Ovary (tissue), 9 donors: ENCODE results near the gene SFXN1. TPM values are rescaled to one million over a fixed set of nuclear protein-coding genes. Genes with fewer than 3 reads are reported as not detected.

ENCODE experiments used
- DNase-seq, 5 donors: peaks; one replicate each; pipeline ENCODE4 v3.0.0-alpha.2; 2019 to 2020
- H3K27ac ChIP-seq, 2 donors: fragments of 200-600 bp; one replicate each; pipeline versions ENCODE4 v1.5.1 to v1.8.0; 2019 to 2022
- H3K27me3 ChIP-seq: fragments of 200-600 bp; one replicate; pipeline ENCODE4 v1.8.0; 2022
- H3K36me3 ChIP-seq: fragments of 200-600 bp; sonication (generic); one replicate; pipeline ENCODE4 v1.5.1; 2019
- H3K4me1 ChIP-seq: one replicate; pipeline ENCODE4 v1.8.1; 2013; ENCODE audit warnings: mild to moderate bottlenecking, moderate library complexity; ENCODE audit not compliant: insufficient read depth
- H3K4me3 ChIP-seq: fragments of 200-600 bp; sonication (generic); one replicate; pipeline ENCODE4 v1.5.1; 2017
- H3K9me3 ChIP-seq, 2 donors: fragments of 200-600 bp in 1 of 2; sonication (generic) in 1 of 2; one replicate each; pipeline versions ENCODE4 v1.5.1 to v1.8.1; 2013 to 2019; ENCODE audit warnings: mild to moderate bottlenecking in 1 of 2, moderate library complexity in 1 of 2
- EP300 ChIP-seq: sonication (generic); formaldehyde crosslinking; IDR thresholded peaks from one replicate; pipeline ENCODE4 v1.6.1; 2017; ENCODE audit warnings: antibody characterized with exemption
- POLR2A ChIP-seq: fragments of 450-650 bp; IDR thresholded peaks from one replicate; pipeline ENCODE4 v1.6.1; 2017; ENCODE audit warnings: antibody characterized with exemption, mild to moderate bottlenecking, moderate library complexity
- WGBS, 3 donors: extraction: QIAGEN DNeasy Blood & Tissue Kit in 1 of 3; methylation state at CpG; one replicate each; pipeline versions ENCODE4 v1.1.5 to v1.1.7; 2013 to 2017; 5-methylcytosine and 5-hydroxymethylcytosine counted together
- intact Hi-C, 4 donors: fragments of 100-400 bp; cut with DNase I; formaldehyde crosslinking; loops; one replicate each; pipeline versions ENCODE4 v1.11.0 to v1.15.1; 2022 to 2023
- polyA plus RNA-seq, 2 donors: library from polyadenylated mRNA; stranded (reverse); fragments of 200-250 nt in 1 of 2; fragments of 350-450 nt in 1 of 2; fragmentation: Illumina TruSeq in 1 of 2; extraction: RNeasy Lipid Tissue Mini Kit (QIAGEN cat#74804) in 1 of 2; gene quantifications; one replicate each; pipeline ENCODE4 v1.2.3, GENCODE V29; 2013 to 2014
- total RNA-seq, 7 donors: library from RNA; depleted of rRNA in 2 of 7; stranded (reverse); fragments of >200 nt in 2 of 7; fragmentation: NEBNext Ultra II Directional in 3 of 7; extraction: Animal tissue kit (Norgen Biotek cat#: 25700) in 3 of 7; gene quantifications; one replicate each; pipeline versions ENCODE4 v1.1.0 to v1.2.4, GENCODE V29; 2016 to 2023
- TF ChIP-seq, protein P1 (sequence below), 3 donors: fragments of 450-650 bp in 2 of 3; fragments of 200-600 bp in 1 of 3; IDR thresholded peaks; one replicate each; pipeline versions ENCODE4 v1.5.1 to v1.8.0; 2016 to 2022; ENCODE audit warnings: antibody characterized with exemption in 3 of 3, mild to moderate bottlenecking in 1 of 3
- donor health status: DM: no; HTN: no; CAD: no; lungs with moderate emphysema.
- donor health status: DM: no; HTN: no; CAD: no.
- donor health status: Bipolar disorder and iron deficiency.
- donor health status: DM: yes; HTN: yes; CAD: no.
- donor health status: DM: no; HTN: no; CAD: no.
- donor health status: DM: yes; HTN: yes; CAD: no.

SFXN1 gene
- total and polyA plus RNA-seq, 9 donors = 9.6 to 50.6 (median 31.4) TPM

GRCh38 chr5:175573493-175574269, 95.3 kb downstream of the SFXN1 start:
- Histone ChIP-seq H3K9me3 (peaks cover 0 to 3% of the 10 kb centered on the region in 2 donors), H3K27me3 (no peaks in the 10 kb centered on the region), H3K36me3 (no peaks in the 10 kb centered on the region), H3K4me3 (no peak overlapping the region), H3K27ac (no peak overlapping the region), H3K4me1 (no peaks in the 10 kb centered on the region)
- intact Hi-C loops = no loop called here
- 16 to 24% (median 23%) methylated on average over 15 of the region's 15 CpGs for WGBS, 3 donors
- no peak for DNase-seq
- TF ChIP-seq POLR2A (no peak), EP300 (no peak)
- TF ChIP-seq, protein P1, sequence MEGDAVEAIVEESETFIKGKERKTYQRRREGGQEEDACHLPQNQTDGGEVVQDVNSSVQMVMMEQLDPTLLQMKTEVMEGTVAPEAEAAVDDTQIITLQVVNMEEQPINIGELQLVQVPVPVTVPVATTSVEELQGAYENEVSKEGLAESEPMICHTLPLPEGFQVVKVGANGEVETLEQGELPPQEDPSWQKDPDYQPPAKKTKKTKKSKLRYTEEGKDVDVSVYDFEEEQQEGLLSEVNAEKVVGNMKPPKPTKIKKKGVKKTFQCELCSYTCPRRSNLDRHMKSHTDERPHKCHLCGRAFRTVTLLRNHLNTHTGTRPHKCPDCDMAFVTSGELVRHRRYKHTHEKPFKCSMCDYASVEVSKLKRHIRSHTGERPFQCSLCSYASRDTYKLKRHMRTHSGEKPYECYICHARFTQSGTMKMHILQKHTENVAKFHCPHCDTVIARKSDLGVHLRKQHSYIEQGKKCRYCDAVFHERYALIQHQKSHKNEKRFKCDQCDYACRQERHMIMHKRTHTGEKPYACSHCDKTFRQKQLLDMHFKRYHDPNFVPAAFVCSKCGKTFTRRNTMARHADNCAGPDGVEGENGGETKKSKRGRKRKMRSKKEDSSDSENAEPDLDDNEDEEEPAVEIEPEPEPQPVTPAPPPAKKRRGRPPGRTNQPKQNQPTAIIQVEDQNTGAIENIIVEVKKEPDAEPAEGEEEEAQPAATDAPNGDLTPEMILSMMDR (IDR thresholded peaks at IDR 0.05) = no peak

DNA sequence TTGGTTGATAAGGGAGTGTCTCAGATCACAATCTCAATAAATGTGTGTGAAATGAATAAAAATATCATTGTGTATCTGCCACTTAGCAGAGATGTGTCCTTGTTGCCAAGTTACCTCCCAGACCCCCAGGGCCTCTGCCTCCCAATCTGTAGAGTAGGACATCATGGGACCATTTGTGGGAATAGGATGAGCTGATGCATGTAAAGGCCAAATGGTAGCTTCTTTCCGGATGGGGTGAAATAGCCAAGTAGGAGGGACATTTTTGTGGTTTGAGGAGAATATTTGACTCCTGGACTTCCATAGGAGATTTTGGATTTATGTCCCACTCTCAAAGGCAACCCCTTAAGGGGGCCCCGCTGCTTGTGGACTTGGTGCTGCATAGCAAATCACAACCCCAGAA, 96.9 kb downstream of the SFXN1 start:
- no peak for DNase-seq
- Histone ChIP-seq H3K4me1 (no peaks in the 10 kb centered on the region), H3K36me3 (no peaks in the 10 kb centered on the region), H3K27ac (no peak overlapping the region), H3K9me3 (peaks cover 0 to 3% of the 10 kb centered on the region in 2 donors), H3K27me3 (no peaks in the 10 kb centered on the region), H3K4me3 (no peak overlapping the region)
- 78 to 85% (median 81%) methylated on average over 2 of the region's 2 CpGs for WGBS, 3 donors
- intact Hi-C loops = no loop called here
- TF ChIP-seq, protein P1 (IDR thresholded peaks at IDR 0.05) = no peak
- no peak for TF ChIP-seq POLR2A
- TF ChIP-seq EP300 = no peak

DNA sequence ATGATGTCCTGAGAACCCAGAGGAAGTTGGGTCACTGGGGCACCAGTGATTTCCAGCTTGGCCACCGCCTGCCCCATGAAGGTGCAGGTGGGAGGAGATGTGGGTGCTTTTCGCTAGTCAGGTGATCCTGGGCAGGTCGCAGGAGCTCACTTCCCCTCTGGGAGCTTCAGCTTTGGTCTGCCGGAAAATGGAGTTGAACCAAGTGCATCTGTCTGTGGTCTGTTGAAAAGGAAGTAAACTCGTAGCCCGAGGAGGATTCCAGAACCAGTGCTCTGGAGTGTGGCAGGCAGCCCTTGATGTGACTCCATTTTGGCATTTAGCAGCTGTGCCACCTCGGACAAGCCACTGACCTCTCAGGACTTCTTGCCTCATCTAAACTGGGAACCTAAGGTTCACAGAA, 97.7 kb downstream of the SFXN1 start:
- H3K27ac ChIP-seq = no peak overlapping the region
- TF ChIP-seq, protein P1 (IDR thresholded peaks at IDR 0.05) = no peak
- TF ChIP-seq EP300 = no peak
- TF ChIP-seq POLR2A = no peak
- DNase-seq = no peak
- no peaks in the 10 kb centered on the region for H3K4me1 ChIP-seq
- no peaks in the 10 kb centered on the region for H3K27me3 ChIP-seq
- peaks cover 0 to 3% of the 10 kb centered on the region in 2 donors for H3K9me3 ChIP-seq
- intact Hi-C loops = no loop called here
- WGBS, 3 donors = 80 to 84% (median 80%) methylated on average over 7 of the region's 7 CpGs
- no peak overlapping the region for H3K4me3 ChIP-seq
- no peaks in the 10 kb centered on the region for H3K36me3 ChIP-seq

DNA sequence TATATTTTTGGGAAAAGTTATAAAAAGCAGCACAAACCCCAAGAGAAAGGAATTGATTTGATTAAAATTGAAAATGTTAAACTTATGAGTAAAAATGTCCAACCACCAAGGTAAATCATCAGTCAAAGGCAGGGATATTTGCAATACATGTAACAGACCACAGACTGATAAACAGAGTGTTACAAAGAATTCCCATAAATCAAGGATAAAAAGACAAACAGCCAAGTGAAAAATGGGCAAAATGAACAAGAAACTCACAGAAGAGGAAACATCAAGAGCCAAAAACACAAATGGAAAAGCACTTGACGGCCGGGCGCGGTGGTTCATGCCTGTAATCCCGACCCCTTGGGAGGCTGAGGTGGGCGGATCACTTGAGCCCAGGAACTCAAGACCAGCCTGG, 98.2 kb downstream of the SFXN1 start:
- no peak for DNase-seq
- H3K4me1 ChIP-seq = no peaks in the 10 kb centered on the region
- no peaks in the 10 kb centered on the region for H3K36me3 ChIP-seq
- intact Hi-C loops = no loop called here
- TF ChIP-seq EP300 (no peak), POLR2A (no peak)
- TF ChIP-seq, protein P1 (IDR thresholded peaks at IDR 0.05) = no peak
- H3K27ac ChIP-seq = no peak overlapping the region
- H3K27me3 ChIP-seq = no peaks in the 10 kb centered on the region
- WGBS, 3 donors = 78 to 87% (median 86%) methylated on average over 6 of the region's 6 CpGs
- peaks cover 0 to 3% of the 10 kb centered on the region in 2 donors for H3K9me3 ChIP-seq
- no peak overlapping the region for H3K4me3 ChIP-seq

Other genes with a start within 250 kb of the SFXN1 start
- under 1 TPM in 6 of 7 donors, not detected in 1; 0.10 to 0.23 (median 0.15) TPM for gene DRD1, start 34.4 kb upstream of the SFXN1 start, total RNA-seq
- under 1 TPM; 0.10 to 0.42 TPM for gene DRD1, start 34.4 kb upstream of the SFXN1 start, polyA plus RNA-seq
- gene HRH2, start 179.5 kb downstream of the SFXN1 start, total RNA-seq = 1 to 10 TPM in 3 of 7 donors, under 1 TPM in 4; 0.23 to 3.3 (median 0.91) TPM
- gene HRH2, start 179.5 kb downstream of the SFXN1 start, polyA plus RNA-seq = 1 to 10 TPM; 1.2 to 2.6 TPM